HepG2 (cell line): Measurements from ENCODE around the gene LTC4S.

Experiments
- CREB1 ChIP-seq, 2 experiments: fragments of 450-650 bp in 1 of 2; IDR thresholded peaks; 2 replicates each; pipeline ENCODE4 v1.6.1; 2016 to 2017; ENCODE audit warnings: control low read depth in 1 of 2, mild to moderate bottlenecking in 1 of 2, missing compliant biosample characterization in 1 of 2, missing genetic modification characterization in 1 of 2
- CTCF ChIP-seq: sonication (generic); formaldehyde crosslinking; IDR thresholded peaks from 2 replicates; pipeline ENCODE4 v1.5.0; 2020; ENCODE audit warnings: mild to moderate bottlenecking, missing genetic modification reagents, moderate library complexity
- FLYWCH1 ChIP-seq: sonication (generic); formaldehyde crosslinking; IDR thresholded peaks from 2 replicates; pipeline ENCODE4 v1.8.1; 2023; ENCODE audit warnings: mild to moderate bottlenecking, missing genetic modification reagents
- FOXK2 ChIP-seq: fragments of 450-650 bp; IDR thresholded peaks from 2 replicates; pipeline ENCODE4 v1.6.1; 2016
- FOXM1 ChIP-seq: sonication (generic); formaldehyde crosslinking; IDR thresholded peaks from 2 replicates; pipeline ENCODE4 v1.5.0; 2020; ENCODE audit warnings: missing genetic modification reagents
- GRHL1 ChIP-seq: sonication (generic); formaldehyde crosslinking; conservative IDR thresholded peaks from 2 replicates; pipeline ENCODE4 v1.8.0; 2022; ENCODE audit warnings: missing genetic modification reagents
- IKZF5 ChIP-seq: IDR thresholded peaks from 2 replicates; pipeline ENCODE4 v1.6.1; 2018; ENCODE audit warnings: missing genetic modification reagents, mild to moderate bottlenecking, missing compliant biosample characterization
- MEIS1 ChIP-seq: sonication (generic); formaldehyde crosslinking; IDR thresholded peaks from 2 replicates; pipeline ENCODE4 v1.9.0; 2021; ENCODE audit warnings: mild to moderate bottlenecking, missing genetic modification reagents, moderate library complexity, borderline replicate concordance
- POLR2A ChIP-seq, 2 experiments: IDR thresholded peaks; 2 replicates each; pipeline ENCODE4 v1.6.1; 2011; ENCODE audit warnings: low read depth in 2 of 2, low read length in 2 of 2, mild to moderate bottlenecking in 1 of 2, moderate library complexity in 1 of 2; ENCODE audit not compliant: insufficient read depth in 1 of 2
- RAD21 ChIP-seq: fragments of 450-650 bp; formaldehyde crosslinking; IDR thresholded peaks from 2 replicates; pipeline ENCODE4 v1.5.0; 2020; ENCODE audit warnings: mild to moderate bottlenecking
- ZBTB33 ChIP-seq: sonication (generic); formaldehyde crosslinking; IDR thresholded peaks from 2 replicates; pipeline ENCODE4 v1.4.0; 2020; ENCODE audit warnings: missing genetic modification reagents
- ZFP62 ChIP-seq: sonication (generic); formaldehyde crosslinking; IDR thresholded peaks from 2 replicates; pipeline ENCODE4 v1.4.0; 2020; ENCODE audit warnings: missing genetic modification reagents
- ZHX2 ChIP-seq, 2 experiments: sonication (generic) in 1 of 2; formaldehyde crosslinking in 1 of 2; IDR thresholded peaks; 2 replicates each; pipeline versions ENCODE4 v1.6.1 to v1.9.0; 2014 to 2022; ENCODE audit warnings: antibody characterized with exemption in 1 of 2, borderline replicate concordance in 1 of 2, inconsistent platforms in 1 of 2, low read depth in 1 of 2, missing genetic modification reagents in 1 of 2
- ZNF138 ChIP-seq: sonication (generic); formaldehyde crosslinking; IDR thresholded peaks from 2 replicates; pipeline ENCODE4 v1.5.0; 2020; ENCODE audit warnings: mild to moderate bottlenecking, low read depth, missing genetic modification reagents

- no peak for TF ChIP-seq FLYWCH1 (CRISPR knock-in tag)
- no peak for TF ChIP-seq IKZF5
- no peak for TF ChIP-seq FOXK2
- TF ChIP-seq ZNF138 (CRISPR knock-in tag), result no peak
- TF ChIP-seq CTCF (CRISPR knock-in tag), result peak; percentile 35; the same call in 1 of the 2 replicates
- no peak for TF ChIP-seq FOXM1 (CRISPR knock-in tag)
- TF ChIP-seq MEIS1 (CRISPR knock-in tag), result no peak
- TF ChIP-seq ZHX2 (IDR thresholded peaks at IDR 0.05; ENCODE audit: low read depth), result no peak
- no peak for TF ChIP-seq ZHX2 (CRISPR knock-in tag; IDR thresholded peaks at IDR 0.05; ENCODE audit: borderline replicate concordance)
- TF ChIP-seq POLR2A (IDR thresholded peaks at IDR 0.05; ENCODE audit: insufficient read depth in 1 of 2, low read depth in 2 of 2, low read length in 2 of 2), result no peak
- 0 out of 2 replicates have a peak, but pooled peaks have one; percentile 14 for TF ChIP-seq ZBTB33
- TF ChIP-seq GRHL1 (CRISPR knock-in tag), result no peak
- no peak for TF ChIP-seq CREB1 (IDR thresholded peaks at IDR 0.05)
- TF ChIP-seq CREB1 (CRISPR knock-in tag; IDR thresholded peaks at IDR 0.05), result no peak
- no peak for TF ChIP-seq RAD21 (CRISPR knock-in tag)
- TF ChIP-seq ZFP62 (CRISPR knock-in tag), result no peak
These were observed 42.6 kb downstream of the LTC4S start for GRCh38 chr5:179836225-179837019.
